HG02588 (cell line): ENCODE data around the gene DHX9.
"Not testable (repeated sequence)": the region's sequence is repeated elsewhere in the genome, so short reads cannot be mapped to it uniquely, and the experiment has no call there.

ENCODE experiments used
- ATAC-seq: cut with Tn5 transposase; IDR thresholded peaks from one replicate; pipeline ENCODE4 v1.9.1; 2021; ENCODE audit warnings: mild to moderate bottlenecking, moderate library complexity; ENCODE audit not compliant: unreplicated experiment

DHX9 gene

GRCh38 chr1:182888736-182889531, 49.8 kb downstream of the DHX9 start:
- no peak for ATAC-seq

DNA sequence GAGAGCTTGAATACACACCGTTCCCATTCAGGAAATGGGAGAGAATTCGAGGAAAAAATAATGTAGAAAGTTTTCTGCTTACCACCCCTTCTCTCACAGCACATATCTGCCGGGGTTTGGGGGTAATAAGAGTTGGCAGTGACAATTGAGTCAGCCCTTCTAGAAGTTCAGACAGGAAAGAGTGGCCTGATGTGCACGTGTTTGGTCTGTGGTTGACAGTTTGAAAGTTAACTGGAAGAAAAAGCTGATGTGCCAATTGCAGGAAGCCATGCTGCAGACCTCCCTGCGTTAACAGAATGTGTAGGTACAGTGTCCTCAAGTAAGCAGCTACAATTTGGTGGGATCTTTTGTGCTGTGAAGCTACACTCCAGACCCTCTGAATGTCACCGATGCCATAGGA, 50.9 kb downstream of the DHX9 start:
- no peak for ATAC-seq

DNA sequence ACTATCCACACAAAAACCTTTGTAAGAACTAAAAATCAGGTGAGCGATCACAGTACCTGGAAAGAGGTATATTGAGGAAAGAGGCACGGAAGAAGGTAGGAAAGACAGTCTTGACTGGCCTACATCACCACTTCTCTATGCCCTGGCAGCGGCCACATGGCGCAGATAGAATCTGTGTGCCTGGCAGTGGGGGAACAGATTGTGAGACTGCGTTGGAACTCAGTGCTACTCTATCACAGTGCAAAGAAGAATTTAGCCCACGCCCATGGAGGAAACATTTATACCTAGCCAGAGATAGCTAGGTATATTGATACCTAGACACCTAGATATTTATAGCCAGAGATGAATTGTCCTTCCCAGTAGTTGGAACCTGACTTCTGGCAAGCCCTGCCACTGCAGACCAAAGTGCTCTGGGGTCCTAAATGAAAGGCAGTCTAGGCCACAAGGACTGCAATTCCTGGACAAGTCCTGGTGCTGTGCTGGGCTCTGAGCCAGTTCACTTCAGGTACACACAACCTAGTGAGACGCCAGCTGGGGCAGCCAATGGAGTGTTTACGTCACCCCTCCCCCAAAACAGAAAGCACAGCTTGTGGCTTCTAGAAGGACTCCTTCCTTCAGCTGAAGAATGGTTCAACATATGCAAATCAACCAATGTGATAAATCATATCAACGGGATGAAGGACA, 51.9 kb downstream of the DHX9 start:
- no peak for ATAC-seq

- ATAC-seq: no peak
Measured at GRCh38 chr1:182897696-182898095, 58.5 kb downstream of the DHX9 start.

DNA sequence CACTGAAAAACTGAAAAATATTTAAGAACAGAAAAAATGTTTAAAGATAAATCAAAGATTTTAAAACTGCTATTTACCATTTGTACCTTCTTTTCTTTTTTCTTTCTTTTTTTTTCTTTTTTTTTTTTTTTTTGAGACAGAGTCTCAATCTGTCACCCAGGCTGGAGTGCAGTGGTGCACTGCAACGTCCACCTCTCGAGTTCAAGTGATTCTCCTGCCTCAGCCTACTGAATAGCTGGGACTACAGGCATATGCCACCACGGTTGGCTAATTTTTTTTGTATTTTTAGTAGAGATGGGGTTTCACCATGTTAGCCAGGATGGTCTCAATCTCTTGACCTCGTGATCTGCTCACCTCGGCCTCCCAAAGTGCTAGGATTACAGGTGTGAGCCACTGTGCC, 62.8 kb downstream of the DHX9 start:
- not testable (repeated sequence) for ATAC-seq

DNA sequence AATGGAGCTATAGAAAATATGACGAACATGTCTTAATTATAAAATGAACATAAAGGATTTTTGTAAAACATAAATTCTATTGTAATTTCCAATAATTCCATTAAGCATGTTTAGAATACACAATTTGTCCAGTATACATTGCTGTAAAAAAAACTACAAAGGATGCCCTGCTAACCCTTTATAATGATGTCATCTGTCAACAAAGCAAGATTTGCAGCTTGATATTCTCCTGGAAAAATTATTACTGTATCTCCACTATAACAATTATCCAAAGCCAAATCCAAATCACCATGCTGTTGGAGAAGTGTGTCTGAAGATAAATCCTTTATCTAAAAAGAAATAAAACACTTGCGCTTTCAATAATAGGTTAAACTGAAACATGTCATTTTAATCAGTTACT, 66.2 kb downstream of the DHX9 start:
- ATAC-seq: no peak

GRCh38 chr1:182909578-182909977, 70.4 kb downstream of the DHX9 start:
- no peak for ATAC-seq

- ATAC-seq: no peak
Measured at GRCh38 chr1:182910143-182910542, 71.0 kb downstream of the DHX9 start.

- no peak for ATAC-seq
Measured at GRCh38 chr1:182913401-182913800, 74.3 kb downstream of the DHX9 start.

DNA sequence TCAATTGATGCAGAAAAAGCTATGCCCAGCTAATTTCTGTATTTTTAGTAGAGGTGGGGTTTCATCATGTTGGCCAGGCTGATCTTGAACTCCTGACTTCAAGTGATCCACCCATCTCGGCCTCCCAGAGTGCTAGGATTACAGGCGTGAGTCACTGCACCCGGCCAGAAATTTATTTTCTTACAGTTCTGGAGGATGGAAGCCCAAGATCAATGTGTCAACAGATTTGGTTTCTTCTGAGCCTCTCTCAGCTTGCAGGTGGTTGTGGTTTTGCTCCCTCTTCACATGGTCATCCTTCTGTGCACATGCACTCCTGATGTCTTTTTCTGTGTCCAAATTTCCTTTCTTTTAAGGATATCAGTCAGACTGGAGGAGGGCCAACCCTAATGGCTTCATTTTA, 78.2 kb downstream of the DHX9 start:
- ATAC-seq: no peak

DNA sequence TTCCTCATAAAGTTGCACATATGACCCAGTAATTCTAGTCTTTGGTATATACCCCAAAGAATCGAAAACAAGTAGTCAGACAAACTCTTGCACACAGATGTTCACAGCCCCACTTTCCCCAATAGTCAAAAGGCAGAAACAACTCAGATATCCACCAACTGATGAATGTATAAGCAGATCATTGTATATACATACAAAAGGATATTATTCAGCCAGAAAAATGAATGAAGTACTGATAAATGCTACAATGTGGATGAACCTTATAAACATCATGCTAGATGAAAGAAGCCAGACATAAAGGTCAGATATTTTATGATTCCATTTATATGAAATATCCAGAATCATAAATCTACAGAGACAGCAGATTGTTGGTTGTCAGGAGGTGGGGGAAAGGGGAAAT, 86.5 kb downstream of the DHX9 start:
- no peak for ATAC-seq

DNA sequence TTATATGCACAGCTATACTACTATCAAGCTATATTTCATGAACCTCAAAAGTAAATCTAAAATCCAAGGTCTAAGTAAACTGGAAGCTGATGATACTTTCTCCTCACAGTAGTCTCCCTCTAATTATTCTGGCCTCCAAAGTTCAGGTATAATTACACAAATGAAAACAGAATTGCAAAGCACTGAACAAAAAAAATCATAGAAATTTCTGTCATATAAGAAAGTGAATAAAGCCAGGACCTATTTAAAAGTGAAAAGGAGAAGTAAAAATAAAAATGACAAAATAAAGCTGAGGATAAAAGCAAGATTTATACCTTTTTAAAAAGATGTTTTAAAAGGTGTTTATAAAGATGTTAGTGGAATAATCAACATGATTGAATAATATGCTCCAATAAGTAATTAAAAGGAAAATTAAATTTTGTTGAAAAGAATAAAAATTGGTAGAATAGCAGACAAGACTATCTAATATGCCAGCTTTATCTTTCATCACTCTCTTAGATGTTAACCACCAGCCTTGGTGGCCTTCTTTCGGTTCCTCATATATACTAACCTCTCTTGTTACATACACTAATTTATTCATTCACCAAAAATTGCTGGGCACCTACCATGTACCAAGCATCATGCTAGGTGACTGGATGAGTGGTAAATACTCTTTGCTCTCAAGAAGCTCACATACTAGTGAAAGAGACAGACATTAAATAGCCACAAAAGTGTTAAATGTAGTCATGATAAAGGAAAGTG, 88.7 kb downstream of the DHX9 start:
- peak; percentile 50 for ATAC-seq

DNA sequence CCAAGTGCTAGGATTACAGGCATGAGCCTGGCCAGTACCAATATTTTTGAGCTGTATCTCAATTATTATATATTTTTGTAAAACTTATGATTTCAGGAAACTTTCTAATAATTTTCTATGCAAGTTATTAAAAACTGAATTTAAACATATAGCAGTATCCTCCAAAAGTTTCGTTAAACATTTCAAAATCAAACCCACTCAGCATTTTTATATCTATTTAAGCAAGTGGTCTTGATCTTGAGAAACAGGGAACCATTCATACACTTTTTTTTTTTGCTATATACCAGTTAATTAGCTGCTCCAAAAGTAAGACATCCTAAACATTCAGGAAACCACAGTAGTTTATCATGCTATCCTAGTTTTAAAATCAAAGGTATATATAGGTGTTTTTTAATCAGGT, 91.8 kb downstream of the DHX9 start:
- ATAC-seq: no peak

DNA sequence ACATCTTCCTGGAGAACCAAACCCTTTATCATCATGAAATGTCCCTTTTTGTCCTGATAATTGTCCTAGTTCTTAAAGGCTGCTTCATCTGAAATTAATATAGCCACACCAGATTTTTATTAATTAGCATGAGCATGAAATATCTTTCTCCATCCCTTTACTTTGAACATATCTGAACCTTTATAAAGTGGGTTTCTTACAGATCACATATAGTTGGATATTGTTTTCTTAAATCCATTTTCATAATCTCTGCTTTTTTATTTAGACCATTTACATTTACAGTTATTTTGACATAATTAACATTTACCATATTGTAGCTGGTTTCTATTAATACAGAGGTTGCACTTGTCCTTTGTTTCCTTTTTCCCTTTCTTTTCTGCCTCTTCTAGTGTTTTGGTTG, 96.6 kb downstream of the DHX9 start:
- ATAC-seq: no peak
